Measurements from ENCODE around the gene DDI1. TPM values are rescaled to one million over a fixed set of nuclear protein-coding genes. Genes with fewer than 3 reads are reported as not detected.

DDI1 gene
- total RNA-seq, 1 donor from 2014 or later, result not detected

GRCh38 chr11:104053743-104054478, 17.5 kb downstream of the DDI1 start:
- Mint-ChIP-seq H3K36me3 (ENCODE audit: low read depth) (no peaks in the 10 kb centered on the region), H3K27ac (no peak overlapping the region), H3K9me3 (no peaks in the 10 kb centered on the region), H3K4me3 (no peak overlapping the region), H3K4me1 (no peaks in the 10 kb centered on the region), H3K27me3 (no peaks in the 10 kb centered on the region)
- intact Hi-C loops (cut with micrococcal nuclease), result no loop called here
- DNase-seq, result no peak

GRCh38 chr11:104054911-104055529, 18.6 kb downstream of the DDI1 start:
- H3K27me3 Mint-ChIP-seq, result no peaks in the 10 kb centered on the region
- H3K4me3 Mint-ChIP-seq, result no peak overlapping the region
- H3K36me3 Mint-ChIP-seq (ENCODE audit: low read depth), result no peaks in the 10 kb centered on the region
- no peak overlapping the region for H3K27ac Mint-ChIP-seq
- intact Hi-C loops (cut with micrococcal nuclease), result no loop called here
- no peaks in the 10 kb centered on the region for H3K4me1 Mint-ChIP-seq
- no peaks in the 10 kb centered on the region for H3K9me3 Mint-ChIP-seq
- DNase-seq, result no peak

GRCh38 chr11:104055596-104055995, 19.2 kb downstream of the DDI1 start:
- intact Hi-C loops (cut with micrococcal nuclease), result no loop called here
- Mint-ChIP-seq H3K27me3 (no peaks in the 10 kb centered on the region), H3K4me1 (no peaks in the 10 kb centered on the region), H3K4me3 (no peak overlapping the region), H3K9me3 (no peaks in the 10 kb centered on the region), H3K27ac (no peak overlapping the region), H3K36me3 (ENCODE audit: low read depth) (no peaks in the 10 kb centered on the region)
- DNase-seq, result no peak

- no peak for DNase-seq
- H3K9me3 Mint-ChIP-seq, result no peaks in the 10 kb centered on the region
- no peaks in the 10 kb centered on the region for H3K36me3 Mint-ChIP-seq (ENCODE audit: low read depth)
- no peak overlapping the region for H3K4me3 Mint-ChIP-seq
- intact Hi-C loops (cut with micrococcal nuclease), result no loop called here
- no peak overlapping the region for H3K27ac Mint-ChIP-seq
- no peaks in the 10 kb centered on the region for H3K27me3 Mint-ChIP-seq
- H3K4me1 Mint-ChIP-seq, result no peaks in the 10 kb centered on the region
These were observed 21.5 kb downstream of the DDI1 start for GRCh38 chr11:104057908-104058307.

GRCh38 chr11:104058680-104059079, 22.2 kb downstream of the DDI1 start:
- Mint-ChIP-seq H3K27ac (no peak overlapping the region), H3K4me3 (no peak overlapping the region), H3K9me3 (no peaks in the 10 kb centered on the region), H3K36me3 (ENCODE audit: low read depth) (no peaks in the 10 kb centered on the region), H3K4me1 (no peaks in the 10 kb centered on the region), H3K27me3 (no peaks in the 10 kb centered on the region)
- intact Hi-C loops (cut with micrococcal nuclease), result no loop called here
- DNase-seq, result no peak

GRCh38 chr11:104060004-104060794, 23.8 kb downstream of the DDI1 start:
- intact Hi-C loops (cut with micrococcal nuclease), result no loop called here
- DNase-seq, result no peak
- Mint-ChIP-seq H3K9me3 (no peaks in the 10 kb centered on the region), H3K27me3 (no peaks in the 10 kb centered on the region), H3K4me1 (no peaks in the 10 kb centered on the region), H3K36me3 (ENCODE audit: low read depth) (no peaks in the 10 kb centered on the region), H3K4me3 (no peak overlapping the region), H3K27ac (no peak overlapping the region)

GRCh38 chr11:104060820-104061219, 24.4 kb downstream of the DDI1 start:
- H3K4me3 Mint-ChIP-seq, result no peak overlapping the region
- no peak overlapping the region for H3K27ac Mint-ChIP-seq
- H3K36me3 Mint-ChIP-seq (ENCODE audit: low read depth), result no peaks in the 10 kb centered on the region
- no peak for DNase-seq
- H3K4me1 Mint-ChIP-seq, result no peaks in the 10 kb centered on the region
- H3K27me3 Mint-ChIP-seq, result no peaks in the 10 kb centered on the region
- intact Hi-C loops (cut with micrococcal nuclease), result no loop called here
- no peaks in the 10 kb centered on the region for H3K9me3 Mint-ChIP-seq

GRCh38 chr11:104061853-104062521, 25.5 kb downstream of the DDI1 start:
- DNase-seq, result no peak
- intact Hi-C loops (cut with micrococcal nuclease), result no loop called here
- Mint-ChIP-seq H3K4me3 (no peak overlapping the region), H3K27ac (no peak overlapping the region), H3K4me1 (no peaks in the 10 kb centered on the region), H3K9me3 (no peaks in the 10 kb centered on the region), H3K36me3 (ENCODE audit: low read depth) (no peaks in the 10 kb centered on the region), H3K27me3 (no peaks in the 10 kb centered on the region)

GRCh38 chr11:104064034-104064630, 27.7 kb downstream of the DDI1 start:
- no peaks in the 10 kb centered on the region for H3K9me3 Mint-ChIP-seq
- no peaks in the 10 kb centered on the region for H3K27me3 Mint-ChIP-seq
- H3K4me1 Mint-ChIP-seq, result no peaks in the 10 kb centered on the region
- no peak overlapping the region for H3K27ac Mint-ChIP-seq
- no peak overlapping the region for H3K4me3 Mint-ChIP-seq
- DNase-seq, result no peak
- intact Hi-C loops (cut with micrococcal nuclease), result no loop called here
- no peaks in the 10 kb centered on the region for H3K36me3 Mint-ChIP-seq (ENCODE audit: low read depth)

- H3K4me3 Mint-ChIP-seq, result no peak overlapping the region
- no peaks in the 10 kb centered on the region for H3K4me1 Mint-ChIP-seq
- H3K27me3 Mint-ChIP-seq, result no peaks in the 10 kb centered on the region
- intact Hi-C loops (cut with micrococcal nuclease), result no loop called here
- DNase-seq, result no peak
- no peaks in the 10 kb centered on the region for H3K36me3 Mint-ChIP-seq (ENCODE audit: low read depth)
- H3K27ac Mint-ChIP-seq, result no peak overlapping the region
- no peaks in the 10 kb centered on the region for H3K9me3 Mint-ChIP-seq
These were observed 31.1 kb downstream of the DDI1 start for GRCh38 chr11:104067534-104067933.

- Mint-ChIP-seq H3K9me3 (no peaks in the 10 kb centered on the region), H3K4me1 (no peaks in the 10 kb centered on the region), H3K36me3 (ENCODE audit: low read depth) (no peaks in the 10 kb centered on the region), H3K27me3 (no peaks in the 10 kb centered on the region), H3K4me3 (no peak overlapping the region), H3K27ac (no peak overlapping the region)
- intact Hi-C loops (cut with micrococcal nuclease), result no loop called here
- DNase-seq, result no peak
These were observed 37.7 kb downstream of the DDI1 start for GRCh38 chr11:104073950-104074705.

GRCh38 chr11:104075091-104075490, 38.7 kb downstream of the DDI1 start:
- no peaks in the 10 kb centered on the region for H3K36me3 Mint-ChIP-seq (ENCODE audit: low read depth)
- no peak overlapping the region for H3K27ac Mint-ChIP-seq
- no peaks in the 10 kb centered on the region for H3K27me3 Mint-ChIP-seq
- no peaks in the 10 kb centered on the region for H3K4me1 Mint-ChIP-seq
- no peak for DNase-seq
- no peaks in the 10 kb centered on the region for H3K9me3 Mint-ChIP-seq
- no peak overlapping the region for H3K4me3 Mint-ChIP-seq
- intact Hi-C loops (cut with micrococcal nuclease), result no loop called here

- H3K4me3 Mint-ChIP-seq, result no peak overlapping the region
- no peak for DNase-seq
- H3K27me3 Mint-ChIP-seq, result no peaks in the 10 kb centered on the region
- no peaks in the 10 kb centered on the region for H3K36me3 Mint-ChIP-seq (ENCODE audit: low read depth)
- no peaks in the 10 kb centered on the region for H3K9me3 Mint-ChIP-seq
- no peak overlapping the region for H3K27ac Mint-ChIP-seq
- H3K4me1 Mint-ChIP-seq, result no peaks in the 10 kb centered on the region
- intact Hi-C loops (cut with micrococcal nuclease), result no loop called here
These were observed 39.3 kb downstream of the DDI1 start for GRCh38 chr11:104075706-104076105.
